A549 (cell line): ENCODE data around the gene KPNA3. TPM values are rescaled to one million over a fixed set of nuclear protein-coding genes. Genes with fewer than 3 reads are reported as not detected.
A peak's percentile ranks its signal among the peaks of the same experiment; 100 is the strongest.

Experiments
- ATAC-seq, 2 experiments: fragments of 200-7000 bp in 1 of 2; fragments of >200 bp in 1 of 2; cut with Nextera tagmentation in 1 of 2; cut with Tn5 transposase in 1 of 2; 3 replicates each; pipeline versions ENCODE4 v1.8.0 to v1.9.1; 2018 to 2020; ENCODE audit warnings: mild to moderate bottlenecking in 1 of 2, moderate library complexity in 1 of 2
- CTCF ChIA-PET: fragments of 300-600 bp; sonication (Branson Sonifier 250); formaldehyde crosslinking; extraction: SDS; loops from one replicate; lab custom pipeline; 2021; ENCODE audit warnings: antibody characterized with exemption, inconsistent platforms; lab: Yijun Ruan, JAX
- POLR2A ChIA-PET: fragments of 350-600 bp; formaldehyde crosslinking; extraction: SDS; loops from one replicate; lab custom pipeline; 2021; ENCODE audit warnings: antibody characterized with exemption, inconsistent platforms; lab: Yijun Ruan, JAX
- DNase-seq, 2 experiments: peaks; one replicate each; pipeline versions ENCODE4 v3.0.0 to v3.0.0-alpha.2; 2011 to 2016; ENCODE audit warnings: low read depth in 1 of 2, low spot score in 1 of 2
- FAIRE-seq: peaks from 2 replicates; lab custom pipeline; 2011; peaks lifted over from hg19 to GRCh38; lab: Jason Lieb, UNC
- H3K27ac ChIP-seq, 2 experiments: fragments of >200 bp; sonication (Bioruptor Twin); formaldehyde crosslinking; 3 replicates each; pipeline ENCODE4 v1.5.1; 2016 to 2017
- H3K4me1 ChIP-seq: fragments of >200 bp; sonication (Bioruptor Twin); formaldehyde crosslinking; 3 replicates; pipeline ENCODE4 v1.6.1; 2016
- H3K4me2 ChIP-seq: fragments of >200 bp; sonication (Bioruptor Twin); formaldehyde crosslinking; 3 replicates; pipeline ENCODE4 v1.6.1; 2016
- H3K4me3 ChIP-seq: fragments of >200 bp; sonication (Bioruptor Twin); formaldehyde crosslinking; 3 replicates; pipeline ENCODE4 v1.5.1; 2016
- H3K9me3 ChIP-seq: fragments of >200 bp; sonication (Bioruptor Twin); formaldehyde crosslinking; 3 replicates; pipeline ENCODE4 v1.6.1; 2016
- BHLHE40 ChIP-seq: IDR thresholded peaks from 2 replicates; pipeline ENCODE4 v1.6.1; 2012; ENCODE audit warnings: low read depth, low read length, inconsistent platforms
- CBX2 ChIP-seq: fragments of 200-600 bp; sonication (generic); IDR thresholded peaks from 2 replicates; pipeline ENCODE4 v1.6.1; 2016; ENCODE audit warnings: low read depth, mild to moderate bottlenecking, borderline replicate concordance
- EP300 ChIP-seq, 2 experiments: fragments of >200 bp; sonication (Bioruptor Twin); formaldehyde crosslinking; IDR thresholded peaks; 2 replicates in 1 of 2; 3 replicates in 1 of 2; pipeline ENCODE4 v1.6.1; 2016 to 2017
- ESRRA ChIP-seq: fragments of 150-350 bp; IDR thresholded peaks from 2 replicates; pipeline ENCODE4 v1.6.1; 2014; ENCODE audit warnings: mild to moderate bottlenecking, low read length, borderline replicate concordance
- FOSB ChIP-seq: fragments of 250-450 bp; sonication (Bioruptor Pico); IDR thresholded peaks from 2 replicates; pipeline ENCODE4 v1.5.0; 2020; ENCODE audit warnings: mild to moderate bottlenecking, moderate library complexity
- HDAC2 ChIP-seq: fragments of 200-600 bp; sonication (generic); IDR thresholded peaks from 2 replicates; pipeline ENCODE4 v1.6.1; 2016
- HEYL ChIP-seq: fragments of 250-450 bp; sonication (Bioruptor Pico); IDR thresholded peaks from 2 replicates; pipeline ENCODE4 v1.8.0; 2021; ENCODE audit warnings: mild to moderate bottlenecking, moderate library complexity
- HOXB5 ChIP-seq: fragments of 250-450 bp; sonication (Bioruptor Pico); IDR thresholded peaks from 2 replicates; pipeline ENCODE4 v1.5.0; 2020; ENCODE audit warnings: mild to moderate bottlenecking, moderate library complexity
- JUNB ChIP-seq: fragments of >200 bp; sonication (Bioruptor Twin); formaldehyde crosslinking; IDR thresholded peaks from 2 replicates; pipeline ENCODE4 v1.6.1; 2016
- KDM5A ChIP-seq: fragments of 200-600 bp; sonication (generic); IDR thresholded peaks from 2 replicates; pipeline ENCODE4 v1.6.1; 2016; ENCODE audit warnings: antibody characterized with exemption, mild to moderate bottlenecking
- MYC ChIP-seq: IDR thresholded peaks from 2 replicates; pipeline ENCODE4 v1.6.1; 2012; ENCODE audit warnings: mild to moderate bottlenecking, inconsistent platforms, low read length, improper control_type of control experiment, borderline replicate concordance
- POLR2A ChIP-seq: IDR thresholded peaks from 2 replicates; pipeline ENCODE4 v1.6.1; 2012; ENCODE audit warnings: mild to moderate bottlenecking, low read length
- RNF2 ChIP-seq: fragments of 200-600 bp; sonication (generic); IDR thresholded peaks from 2 replicates; pipeline ENCODE4 v1.6.1; 2016; ENCODE audit warnings: low read depth, mild to moderate bottlenecking, antibody characterized with exemption, moderate library complexity, borderline replicate concordance
- SMC3 ChIP-seq: fragments of >200 bp; sonication (Bioruptor Twin); formaldehyde crosslinking; IDR thresholded peaks from 3 replicates; pipeline ENCODE4 v1.6.1; 2018; ENCODE audit warnings: inconsistent platforms
- TFCP2L1 ChIP-seq: fragments of 250-450 bp; sonication (Bioruptor Pico); IDR thresholded peaks from 2 replicates; pipeline ENCODE4 v1.5.0; 2021; ENCODE audit warnings: mild to moderate bottlenecking
- WGBS: methylation state at CpG from one replicate; pipeline ENCODE4 v1.1.6; 2017; ENCODE audit errors: missing lambda C conversion rate; 5-methylcytosine and 5-hydroxymethylcytosine counted together
- polyA plus RNA-seq, 4 experiments: library from polyadenylated mRNA; depleted of rRNA in 3 of 4; stranded (reverse); fragments of >200 nt; fragmentation: RNase III in 1 of 4; extraction: RNeasy Plus Mini Kit Qiagen cat#74134 plus additional on column Dnase treatment in 1 of 4; gene quantifications; 2 replicates in 3 of 4; 3 replicates in 1 of 4; pipeline ENCODE4 v1.2.3, GENCODE V29; 2011 to 2017
- TF ChIP-seq, protein P1 (sequence below): fragments of >200 bp; sonication (Bioruptor Twin); formaldehyde crosslinking; IDR thresholded peaks from 3 replicates; pipeline ENCODE4 v1.6.1; 2016
- TF ChIP-seq, protein P2 (sequence below): fragments of 450-650 bp; IDR thresholded peaks from 2 replicates; pipeline ENCODE4 v1.6.1; 2014; ENCODE audit warnings: antibody characterized with exemption
- TF ChIP-seq, protein P3 (sequence below): fragments of 200-600 bp; sonication (generic); IDR thresholded peaks from 2 replicates; pipeline ENCODE4 v1.6.1; 2016; ENCODE audit warnings: antibody characterized with exemption, mild to moderate bottlenecking, moderate library complexity
- TF ChIP-seq, protein P4 (sequence below): IDR thresholded peaks from 2 replicates; pipeline ENCODE4 v1.6.1; 2012

KPNA3 gene
- polyA plus RNA-seq, 2 of the 4 experiments (the other 2 are of a cell fraction) = 28.5 to 29.3 TPM

DNA sequence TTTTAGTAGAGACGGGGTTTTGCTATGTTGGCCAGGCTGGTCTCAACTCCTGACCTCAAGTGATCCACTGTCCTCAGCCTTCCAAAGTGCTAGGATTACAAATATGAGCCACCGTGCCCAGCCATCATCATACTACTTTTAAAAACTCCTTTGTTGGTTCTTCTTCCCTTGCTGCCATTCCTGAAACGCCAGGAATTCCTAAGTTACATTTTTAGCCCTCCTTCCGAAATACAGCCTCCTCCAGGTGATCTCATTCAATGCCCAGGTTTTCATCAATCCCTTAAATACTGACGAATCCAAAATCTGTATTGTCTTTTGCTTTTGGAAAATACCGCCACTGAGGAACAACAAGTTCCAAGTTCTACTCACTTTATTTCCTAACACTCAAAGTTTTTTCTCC, 75.9 kb downstream of the KPNA3 start:
- peaks cover 5% of the 10 kb centered on the region; the same call in 2 of the 3 replicates for H3K4me1 ChIP-seq
- no peak overlapping the region for H3K4me3 ChIP-seq
- CTCF ChIA-PET = no interaction called here
- WGBS = 96% methylated on average over 6 of the region's 6 CpGs
- ATAC-seq (no peak), DNase-seq (no peak), FAIRE-seq (no peak)
- H3K27ac ChIP-seq = no peak overlapping the region
- POLR2A ChIA-PET = no interaction called here
- H3K4me2 ChIP-seq = no peak overlapping the region
- H3K9me3 ChIP-seq = peaks cover 13% of the 10 kb centered on the region; the same call in 2 of the 3 replicates
- TF ChIP-seq KDM5A = no peak
- no peak for TF ChIP-seq RNF2
- TF ChIP-seq FOSB (CRISPR knock-in tag) = no peak
- TF ChIP-seq, protein P1, sequence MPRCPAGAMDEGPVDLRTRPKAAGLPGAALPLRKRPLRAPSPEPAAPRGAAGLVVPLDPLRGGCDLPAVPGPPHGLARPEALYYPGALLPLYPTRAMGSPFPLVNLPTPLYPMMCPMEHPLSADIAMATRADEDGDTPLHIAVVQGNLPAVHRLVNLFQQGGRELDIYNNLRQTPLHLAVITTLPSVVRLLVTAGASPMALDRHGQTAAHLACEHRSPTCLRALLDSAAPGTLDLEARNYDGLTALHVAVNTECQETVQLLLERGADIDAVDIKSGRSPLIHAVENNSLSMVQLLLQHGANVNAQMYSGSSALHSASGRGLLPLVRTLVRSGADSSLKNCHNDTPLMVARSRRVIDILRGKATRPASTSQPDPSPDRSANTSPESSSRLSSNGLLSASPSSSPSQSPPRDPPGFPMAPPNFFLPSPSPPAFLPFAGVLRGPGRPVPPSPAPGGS = no peak
- TF ChIP-seq HDAC2 = no peak
- TF ChIP-seq SMC3 = no peak
- TF ChIP-seq, protein P2, sequence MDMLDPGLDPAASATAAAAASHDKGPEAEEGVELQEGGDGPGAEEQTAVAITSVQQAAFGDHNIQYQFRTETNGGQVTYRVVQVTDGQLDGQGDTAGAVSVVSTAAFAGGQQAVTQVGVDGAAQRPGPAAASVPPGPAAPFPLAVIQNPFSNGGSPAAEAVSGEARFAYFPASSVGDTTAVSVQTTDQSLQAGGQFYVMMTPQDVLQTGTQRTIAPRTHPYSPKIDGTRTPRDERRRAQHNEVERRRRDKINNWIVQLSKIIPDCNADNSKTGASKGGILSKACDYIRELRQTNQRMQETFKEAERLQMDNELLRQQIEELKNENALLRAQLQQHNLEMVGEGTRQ = no peak
- no peak for TF ChIP-seq JUNB
- TF ChIP-seq BHLHE40 = no peak
- TF ChIP-seq, protein P3, sequence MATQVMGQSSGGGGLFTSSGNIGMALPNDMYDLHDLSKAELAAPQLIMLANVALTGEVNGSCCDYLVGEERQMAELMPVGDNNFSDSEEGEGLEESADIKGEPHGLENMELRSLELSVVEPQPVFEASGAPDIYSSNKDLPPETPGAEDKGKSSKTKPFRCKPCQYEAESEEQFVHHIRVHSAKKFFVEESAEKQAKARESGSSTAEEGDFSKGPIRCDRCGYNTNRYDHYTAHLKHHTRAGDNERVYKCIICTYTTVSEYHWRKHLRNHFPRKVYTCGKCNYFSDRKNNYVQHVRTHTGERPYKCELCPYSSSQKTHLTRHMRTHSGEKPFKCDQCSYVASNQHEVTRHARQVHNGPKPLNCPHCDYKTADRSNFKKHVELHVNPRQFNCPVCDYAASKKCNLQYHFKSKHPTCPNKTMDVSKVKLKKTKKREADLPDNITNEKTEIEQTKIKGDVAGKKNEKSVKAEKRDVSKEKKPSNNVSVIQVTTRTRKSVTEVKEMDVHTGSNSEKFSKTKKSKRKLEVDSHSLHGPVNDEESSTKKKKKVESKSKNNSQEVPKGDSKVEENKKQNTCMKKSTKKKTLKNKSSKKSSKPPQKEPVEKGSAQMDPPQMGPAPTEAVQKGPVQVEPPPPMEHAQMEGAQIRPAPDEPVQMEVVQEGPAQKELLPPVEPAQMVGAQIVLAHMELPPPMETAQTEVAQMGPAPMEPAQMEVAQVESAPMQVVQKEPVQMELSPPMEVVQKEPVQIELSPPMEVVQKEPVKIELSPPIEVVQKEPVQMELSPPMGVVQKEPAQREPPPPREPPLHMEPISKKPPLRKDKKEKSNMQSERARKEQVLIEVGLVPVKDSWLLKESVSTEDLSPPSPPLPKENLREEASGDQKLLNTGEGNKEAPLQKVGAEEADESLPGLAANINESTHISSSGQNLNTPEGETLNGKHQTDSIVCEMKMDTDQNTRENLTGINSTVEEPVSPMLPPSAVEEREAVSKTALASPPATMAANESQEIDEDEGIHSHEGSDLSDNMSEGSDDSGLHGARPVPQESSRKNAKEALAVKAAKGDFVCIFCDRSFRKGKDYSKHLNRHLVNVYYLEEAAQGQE = no peak

DNA sequence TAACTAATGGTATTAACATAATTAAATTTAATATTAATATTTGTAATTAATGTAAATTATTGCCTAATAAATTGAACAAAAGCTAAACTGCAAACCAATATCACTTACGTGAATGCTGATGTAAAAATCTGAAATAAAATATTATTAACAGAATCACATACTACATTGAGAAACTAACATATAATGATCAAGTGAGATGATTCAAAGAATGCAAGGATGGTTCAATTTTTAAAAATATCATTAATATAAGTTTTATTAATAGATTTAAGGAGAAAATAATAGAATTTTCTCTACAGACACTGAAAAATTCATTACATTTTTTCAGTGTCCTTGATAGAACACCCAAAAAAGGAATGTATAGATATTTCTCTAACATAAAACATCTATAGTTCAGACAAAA, 77.7 kb downstream of the KPNA3 start:
- Histone ChIP-seq H3K9me3 (peaks cover 13% of the 10 kb centered on the region; the same call in 2 of the 3 replicates), H3K4me2 (no peak overlapping the region), H3K4me3 (no peak overlapping the region), H3K4me1 (peaks cover 13% of the 10 kb centered on the region), H3K27ac (no peak overlapping the region)
- TF ChIP-seq SMC3 = no peak
- TF ChIP-seq TFCP2L1 = no peak
- TF ChIP-seq, protein P1 = no peak
- no peak for TF ChIP-seq HEYL (CRISPR knock-in tag)
- no peak for TF ChIP-seq ESRRA
- TF ChIP-seq CBX2 = no peak
- WGBS = 91% methylated on average over 1 of the region's 1 CpG
- ChIA-PET CTCF (no interaction called here), POLR2A (no interaction called here)
- no peak for FAIRE-seq
- DNase-seq = no peak
- no peak for ATAC-seq

DNA sequence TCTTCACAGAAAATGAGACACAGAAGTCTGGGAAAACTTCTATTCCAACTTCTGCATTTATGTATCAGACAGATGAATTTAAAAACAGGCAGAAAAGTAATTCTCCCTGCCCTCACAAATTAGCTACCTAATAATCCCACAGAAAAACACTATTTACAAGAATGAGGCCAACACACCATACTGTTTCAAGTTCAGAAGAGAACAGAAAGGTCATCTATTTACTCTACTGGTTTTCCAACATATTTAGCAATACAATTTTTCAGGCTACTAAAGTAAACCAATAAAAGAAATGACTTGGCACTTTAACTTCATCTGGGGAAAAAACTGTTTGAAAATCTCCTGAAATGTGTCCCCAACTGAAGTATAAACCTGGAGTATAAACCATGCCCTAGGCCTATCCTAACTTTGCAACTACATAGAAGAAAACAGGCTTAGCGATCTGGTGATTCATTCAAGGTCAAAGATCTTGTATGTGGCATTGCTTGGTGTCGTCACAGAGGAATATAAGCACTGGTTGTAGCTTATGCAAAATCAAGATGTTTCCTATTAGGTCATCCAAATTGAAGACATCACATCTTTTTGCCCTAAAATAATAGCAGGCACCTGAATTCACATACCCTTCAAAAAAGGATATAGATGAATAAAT, 81.1 kb downstream of the KPNA3 start:
- Histone ChIP-seq H3K9me3 (peaks cover 13% of the 10 kb centered on the region; the same call in 2 of the 3 replicates), H3K27ac (peak overlapping the region in 1 of 2 experiments; percentile 22; a peak in 2 of 6 replicates), H3K4me1 (peaks cover 13% of the 10 kb centered on the region), H3K4me2 (peak overlapping the region; percentile 21), H3K4me3 (no peak overlapping the region)
- ChIA-PET POLR2A (no interaction called here), CTCF (interaction anchor here (1.1 to 1.2 kb wide), 2 partner anchors 20 to 137 kb away, joined by 3 read pairs; partner anchors contain the start of gene EBPL)
- no peak for FAIRE-seq
- peak; percentile 47 to 65; a peak in 3 of 6 replicates for ATAC-seq
- DNase-seq = peak in 1 of 2 experiments; percentile 38
- WGBS = 36% methylated on average over 2 of the region's 2 CpGs
- TF ChIP-seq ESRRA = no peak
- no peak for TF ChIP-seq EP300 (IDR thresholded peaks at IDR 0.05)
- TF ChIP-seq, protein P2 = no peak
- no peak for TF ChIP-seq JUNB
- no peak for TF ChIP-seq MYC
- TF ChIP-seq, protein P3 = no peak
- TF ChIP-seq, protein P4, sequence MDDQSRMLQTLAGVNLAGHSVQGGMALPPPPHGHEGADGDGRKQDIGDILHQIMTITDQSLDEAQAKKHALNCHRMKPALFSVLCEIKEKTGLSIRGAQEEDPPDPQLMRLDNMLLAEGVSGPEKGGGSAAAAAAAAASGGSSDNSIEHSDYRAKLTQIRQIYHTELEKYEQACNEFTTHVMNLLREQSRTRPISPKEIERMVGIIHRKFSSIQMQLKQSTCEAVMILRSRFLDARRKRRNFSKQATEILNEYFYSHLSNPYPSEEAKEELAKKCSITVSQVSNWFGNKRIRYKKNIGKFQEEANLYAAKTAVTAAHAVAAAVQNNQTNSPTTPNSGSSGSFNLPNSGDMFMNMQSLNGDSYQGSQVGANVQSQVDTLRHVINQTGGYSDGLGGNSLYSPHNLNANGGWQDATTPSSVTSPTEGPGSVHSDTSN = no peak
- TF ChIP-seq POLR2A = no peak
- TF ChIP-seq HOXB5 = no peak
